ENCODE measurements around the gene TTC7B. TPM values are rescaled to one million over a fixed set of nuclear protein-coding genes. Genes with fewer than 3 reads are reported as not detected.

Gene TTC7B
- total and polyA plus RNA-seq, 10 of the 15 experiments (the other 5 are each of a cell fraction or from before 2014, with no cell fraction given), result under 0.01 to 1.1 (median 0.26) TPM; not detected in 2

GRCh38 chr14:90651976-90652560, 164.2 kb downstream of the TTC7B start (continued):
- no peak for TF ChIP-seq PRDM15 (CRISPR knock-in tag; IDR thresholded peaks at IDR 0.05)
- TF ChIP-seq ZSCAN29 (IDR thresholded peaks at IDR 0.05), result no peak
- TF ChIP-seq NFYB (IDR thresholded peaks at IDR 0.05; ENCODE audit: insufficient read depth, low read depth, low read length), result no peak
- TF ChIP-seq SREBF2 (IDR thresholded peaks at IDR 0.05; ENCODE audit: low read length), result no peak
- TF ChIP-seq HDAC6 (IDR thresholded peaks at IDR 0.05; ENCODE audit: unreplicated experiment), result no peak
- TF ChIP-seq ZNF687 (IDR thresholded peaks at IDR 0.05), result no peak
- TF ChIP-seq PAX5 (IDR thresholded peaks at IDR 0.05; ENCODE audit: borderline replicate concordance, low read depth, low read length), result no peak
- no peak for TF ChIP-seq IKZF1 (conservative IDR thresholded peaks at IDR 0.05)
- TF ChIP-seq FOS (IDR thresholded peaks at IDR 0.05; ENCODE audit: borderline replicate concordance, extremely low read depth, insufficient read length), result no peak
- no peak for TF ChIP-seq JUND (IDR thresholded peaks at IDR 0.05; ENCODE audit: low read depth, low read length)
- no peak for TF ChIP-seq KLF5 (IDR thresholded peaks at IDR 0.05; ENCODE audit: partially characterized antibody)
